Stimulated activated CD4-positive, alpha-beta T cell treated with anti-CD3 and anti-CD28 coated beads, Interleukin-12 subunit alpha, Interleukin-12 subunit beta, amount 100 ng/mL, for 48 hours (primary cell): ENCODE data around the gene MAN1C1.

ENCODE experiments used
- DNase-seq, 3 donors: peaks; one replicate each; pipeline ENCODE4 v3.0.0-alpha.2; 2020; ENCODE audit warnings: low read depth in 2 of 3, low spot score in 1 of 3

Gene MAN1C1

DNA sequence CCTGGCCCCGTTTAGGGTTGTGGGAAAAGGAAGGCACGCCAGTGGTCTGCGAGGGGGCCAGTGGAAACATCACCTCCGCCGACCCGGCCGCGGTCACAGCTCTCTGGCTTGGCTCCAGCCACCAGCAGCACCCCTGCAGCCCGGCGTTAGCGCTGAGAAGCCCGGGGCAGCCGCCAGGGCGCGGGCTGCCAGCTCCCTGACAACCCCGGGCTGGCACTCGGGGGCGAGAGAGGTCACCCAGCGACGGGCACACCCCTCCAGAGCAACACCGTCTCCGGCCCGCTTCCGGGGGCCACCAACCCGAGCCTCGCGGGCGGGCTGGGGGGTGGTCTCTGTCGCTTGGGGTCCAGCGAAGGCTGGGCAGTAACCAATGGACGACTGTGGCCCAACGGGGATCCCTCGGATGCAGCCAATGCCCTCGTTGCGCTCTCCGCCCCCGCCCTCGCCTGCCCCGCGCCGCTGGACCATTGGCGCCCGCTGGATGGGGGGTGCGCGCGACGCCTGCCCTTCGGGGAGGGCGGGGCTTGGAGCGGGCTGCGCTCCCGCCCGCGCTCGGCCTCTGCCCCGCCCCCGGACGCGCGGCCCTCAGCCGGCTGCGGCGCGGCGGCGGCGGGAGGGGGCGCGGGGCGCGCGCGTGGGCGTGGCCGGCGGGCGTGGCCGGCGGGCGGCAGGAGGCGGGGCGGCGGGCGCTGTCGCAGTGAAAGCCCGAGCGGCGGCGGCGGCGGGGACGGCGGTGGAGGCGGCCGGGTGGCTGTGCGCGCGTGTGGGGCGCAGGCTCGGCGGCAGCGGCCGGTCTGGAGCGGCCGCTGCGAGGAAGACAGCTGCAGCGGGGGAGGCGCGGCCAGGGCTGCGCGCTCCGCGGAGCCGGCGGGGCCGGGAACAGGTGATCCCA is at the start of gene MAN1C1:
Gene MAN1C1 (plus strand): TSS at position 697 of the 892 bp plus-strand sequence. CDS start 1,007 bp downstream, outside the sequence.
- DNase-seq, result peak in 2 of 3 donors; percentile 55 to 68

GRCh38 chr1:25567710-25568089 is 48.9 kb upstream of the MAN1C1 start:
- DNase-seq, result no peak

- DNase-seq, result no peak
These were observed 48.3 kb upstream of the MAN1C1 start for GRCh38 chr1:25568090-25568833.

DNA sequence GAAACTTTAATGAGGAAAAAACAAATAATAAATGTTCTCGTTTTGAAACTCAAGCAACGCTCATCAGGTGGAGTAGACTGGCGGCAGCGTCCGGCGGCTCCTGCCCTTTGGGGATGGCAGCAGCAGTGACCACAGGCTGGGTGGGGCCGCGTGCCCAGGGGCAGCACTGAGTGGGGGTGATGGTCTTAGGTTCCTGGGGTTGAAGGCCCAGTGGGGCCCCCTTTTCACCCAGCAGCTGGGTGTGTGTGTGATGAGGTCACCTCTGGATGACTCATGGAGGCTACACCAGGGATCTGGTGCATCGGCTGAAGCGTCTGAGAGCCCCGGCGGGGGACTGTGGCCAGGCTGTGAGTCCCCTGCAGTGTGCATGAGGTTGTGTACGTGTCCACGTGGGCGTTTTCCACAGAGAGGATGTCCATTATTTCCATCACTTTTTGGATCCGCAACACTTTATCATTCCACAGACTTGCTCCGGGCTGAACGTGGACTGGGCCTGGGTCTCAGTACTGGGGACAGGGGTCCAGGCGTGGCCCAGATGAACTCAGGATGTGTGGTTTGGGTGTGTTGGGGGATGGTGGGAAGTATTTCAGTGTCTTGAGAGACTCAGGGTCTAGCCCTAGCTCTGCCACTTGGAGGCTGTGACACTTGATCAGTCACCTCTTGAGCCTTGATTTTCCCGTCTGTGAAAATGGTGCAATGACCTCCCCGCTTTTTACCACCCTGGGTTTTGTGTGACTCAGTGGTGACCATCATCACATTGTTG is 47.6 kb upstream of the MAN1C1 start:
- DNase-seq, result no peak

- no peak for DNase-seq
These were observed 46.8 kb upstream of the MAN1C1 start for GRCh38 chr1:25569597-25570396.

GRCh38 chr1:25570798-25571521 is 45.6 kb upstream of the MAN1C1 start:
- no peak for DNase-seq

- no peak for DNase-seq
These were observed 45.0 kb upstream of the MAN1C1 start for GRCh38 chr1:25571522-25571970.

GRCh38 chr1:25572107-25572506 is 44.5 kb upstream of the MAN1C1 start:
- no peak for DNase-seq

DNA sequence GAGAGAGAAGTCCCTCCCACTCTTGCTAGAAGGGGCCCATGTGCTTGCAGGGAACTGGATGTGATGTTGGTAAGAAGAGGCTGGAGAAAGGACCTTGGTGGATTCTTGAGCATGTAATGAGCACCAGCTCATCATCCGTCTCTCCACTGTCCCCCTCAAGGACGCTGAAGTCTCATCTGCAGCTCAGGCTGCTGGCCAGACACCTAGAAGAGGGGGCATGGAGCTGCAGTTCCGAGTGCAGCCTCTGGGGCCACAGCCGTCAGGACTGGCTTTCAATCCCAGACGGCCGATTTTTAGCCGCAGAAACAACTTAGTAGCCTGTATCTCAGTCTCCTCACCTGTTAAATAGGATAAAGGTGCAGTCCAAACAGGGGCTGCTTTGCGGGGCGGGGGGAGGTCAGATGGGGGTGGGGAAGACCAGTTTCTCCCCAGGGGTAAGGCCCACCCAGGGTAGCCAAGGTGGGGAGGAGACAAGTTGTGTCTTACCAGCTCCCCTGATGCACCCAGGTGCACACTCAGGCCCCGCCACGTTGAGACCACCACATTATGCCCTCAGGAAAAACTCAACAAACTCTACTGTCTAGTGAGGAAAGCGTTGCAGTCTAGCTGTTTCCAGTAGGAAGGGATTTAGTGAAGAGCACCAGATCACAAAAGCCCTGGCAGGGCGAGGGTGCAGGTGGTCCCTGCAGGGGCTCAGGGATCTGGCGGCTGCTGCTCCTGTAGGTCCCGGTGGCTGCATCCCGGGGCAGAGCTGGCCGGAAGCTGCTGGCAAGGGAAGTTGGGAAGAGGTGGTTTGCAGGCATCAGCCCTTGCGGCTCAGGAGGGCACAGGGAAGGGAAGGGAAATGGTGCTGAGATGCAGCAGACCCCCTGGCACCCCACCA is 43.6 kb upstream of the MAN1C1 start:
- DNase-seq, result peak in 2 of 3 donors; percentile 42 to 43

GRCh38 chr1:25573591-25573930 is 43.0 kb upstream of the MAN1C1 start:
- DNase-seq, result no peak

- no peak for DNase-seq
These were observed 42.6 kb upstream of the MAN1C1 start for GRCh38 chr1:25573961-25574360.

DNA sequence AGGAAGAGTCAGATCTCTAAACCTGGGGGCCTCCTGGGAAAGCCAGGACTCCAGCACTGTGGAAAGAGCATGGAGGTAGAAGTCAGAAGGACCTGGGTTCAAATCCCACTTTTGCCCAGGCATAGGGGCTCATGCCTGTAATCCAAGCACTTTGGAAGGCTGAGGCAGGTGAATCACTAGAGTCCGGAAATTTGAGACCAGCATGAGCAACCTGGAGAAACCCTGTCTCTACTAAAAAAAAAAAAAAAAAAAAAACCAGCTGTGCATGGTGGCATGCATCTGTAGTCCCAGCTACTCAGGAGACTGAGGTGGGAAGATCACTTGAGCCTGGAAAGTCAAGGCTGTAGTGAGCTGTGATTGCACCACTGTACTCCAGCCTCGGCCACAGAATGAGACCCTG is 41.4 kb upstream of the MAN1C1 start:
- no peak for DNase-seq

DNA sequence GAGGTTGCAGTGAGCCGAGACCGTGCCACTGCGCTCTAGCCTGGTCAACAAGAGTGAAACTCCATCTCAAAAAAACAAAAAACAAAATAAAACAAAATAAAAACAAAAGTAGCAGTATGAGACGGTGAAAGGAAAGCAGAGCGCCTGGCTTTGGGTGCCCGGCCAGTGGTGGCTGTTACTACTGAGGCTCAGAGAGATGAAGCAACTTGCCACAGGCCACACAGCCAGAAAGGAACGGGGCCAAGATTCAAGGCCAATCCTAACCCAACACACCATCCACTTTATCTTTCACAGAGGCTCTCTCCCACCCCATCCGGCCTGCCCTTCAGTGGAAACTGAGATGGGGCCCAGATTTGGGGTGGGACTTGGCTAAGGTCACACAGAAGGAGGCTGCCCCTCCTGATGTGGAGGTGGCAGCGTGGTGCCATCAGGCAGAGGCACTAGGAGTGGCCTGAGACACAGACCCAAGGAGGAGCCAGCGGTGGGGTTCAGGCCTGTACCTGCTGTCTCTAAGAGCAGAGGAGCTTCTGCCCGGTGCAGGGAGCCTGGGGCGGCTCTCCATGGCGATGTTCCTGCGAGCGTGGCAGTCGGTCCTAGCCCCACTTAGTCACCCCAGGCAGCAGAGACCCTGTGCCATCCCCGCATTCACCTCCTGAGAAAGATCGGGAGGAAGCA is 40.0 kb upstream of the MAN1C1 start:
- no peak for DNase-seq

DNA sequence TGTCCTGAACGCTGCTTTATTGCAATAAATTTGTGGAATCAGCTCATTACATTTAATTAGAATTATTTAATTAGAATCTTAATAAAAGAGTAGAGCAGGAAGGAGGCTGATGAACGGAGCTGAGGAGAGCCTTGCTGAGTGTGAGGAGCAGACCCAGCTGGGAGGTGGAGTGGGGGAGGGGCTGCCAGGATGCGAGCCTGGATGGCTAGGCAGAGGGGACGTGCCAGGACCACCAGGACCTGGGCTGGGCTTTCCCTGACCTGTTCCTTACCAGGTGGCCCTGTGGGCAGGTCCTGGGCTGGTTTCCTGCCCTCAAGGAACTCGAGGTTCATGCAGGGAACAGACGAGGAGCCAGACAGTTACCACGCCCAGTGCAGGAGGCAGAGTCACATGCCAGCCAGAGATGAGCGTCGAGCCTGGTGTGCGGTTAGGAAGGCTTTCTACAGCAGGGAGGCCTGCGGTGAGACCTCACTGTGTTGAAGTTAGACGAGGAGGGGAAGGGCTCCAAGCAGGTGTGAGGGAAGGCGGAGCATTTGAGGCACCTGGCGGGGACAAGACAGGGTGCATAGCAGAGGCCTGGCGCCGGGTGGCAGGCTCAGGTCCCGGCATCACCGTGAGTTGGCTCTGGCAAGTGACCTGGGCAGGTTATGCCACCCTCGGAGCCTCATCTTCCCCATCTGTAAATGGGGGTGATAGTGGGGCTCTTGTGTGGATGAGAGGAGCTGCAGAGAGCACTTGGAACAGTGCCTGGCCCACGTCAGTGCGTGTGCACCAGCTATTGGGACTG is 39.3 kb upstream of the MAN1C1 start:
- DNase-seq, result no peak

DNA sequence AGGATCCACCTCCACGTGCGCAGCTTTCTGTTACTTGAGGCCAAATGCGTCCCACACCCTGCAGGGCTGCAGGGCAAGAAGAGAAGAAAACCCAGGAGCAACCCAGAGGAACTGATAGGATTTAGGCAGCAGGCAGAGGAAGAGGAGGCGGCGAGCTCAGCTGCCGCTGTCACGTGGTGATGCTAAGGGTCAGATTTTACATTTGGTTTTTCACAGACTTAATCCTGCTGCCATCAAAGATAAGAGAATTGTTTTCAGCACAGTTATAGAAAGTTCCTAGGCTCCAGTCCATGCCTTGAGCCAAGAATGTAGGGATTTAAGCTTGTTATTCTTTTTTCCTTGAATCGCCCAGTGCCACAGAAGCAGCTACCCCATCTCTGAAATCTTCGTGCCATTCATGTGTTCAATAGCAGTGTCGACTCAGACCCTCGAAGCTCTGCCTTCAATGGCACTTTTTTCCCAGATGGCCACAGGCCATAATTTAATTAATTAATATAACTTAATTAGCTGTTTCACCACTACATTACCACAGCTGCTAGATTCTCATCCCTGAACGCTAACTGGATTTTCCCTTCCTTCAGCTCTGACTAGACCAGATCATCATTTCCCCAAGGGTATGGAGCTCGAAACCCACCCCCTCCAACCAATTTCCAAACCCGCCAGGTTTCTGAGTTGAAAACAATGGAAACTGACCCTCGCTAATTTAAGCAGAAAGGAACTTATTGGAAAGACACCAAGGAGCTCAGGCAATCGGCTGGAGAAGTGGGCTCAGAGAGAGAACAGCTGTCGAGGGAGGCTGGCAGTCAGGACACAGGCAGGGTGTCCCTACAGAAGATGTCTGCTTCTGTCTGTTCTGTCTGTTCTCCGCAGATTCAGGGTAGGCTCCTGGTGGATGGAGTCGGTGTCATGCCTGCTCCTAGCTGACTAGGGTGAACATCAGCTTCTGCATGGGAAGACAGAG is 37.0 kb upstream of the MAN1C1 start:
- DNase-seq, result no peak

GRCh38 chr1:25580927-25581326 is 35.7 kb upstream of the MAN1C1 start:
- DNase-seq, result no peak

DNA sequence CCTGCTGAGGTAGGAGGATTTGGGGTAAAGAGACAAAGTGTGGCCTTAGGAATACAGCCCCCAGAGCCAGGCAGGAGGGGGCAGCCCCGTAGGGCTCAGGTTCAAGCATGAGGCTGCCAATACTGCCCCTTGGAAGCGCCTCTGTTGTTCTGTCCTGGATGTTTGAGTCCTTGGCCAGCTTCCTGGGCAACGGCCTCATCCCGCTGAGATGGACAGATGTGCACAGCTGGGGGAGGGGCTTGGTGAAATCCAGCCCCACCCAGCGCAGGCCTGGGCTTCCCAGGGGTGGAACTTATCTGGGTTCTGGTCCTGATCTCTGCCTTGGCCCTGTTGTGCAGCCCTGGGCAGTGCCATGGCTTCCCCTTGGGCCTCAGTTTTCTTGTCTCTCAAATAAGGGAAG is 34.8 kb upstream of the MAN1C1 start:
- no peak for DNase-seq
